Measurements from ENCODE around the gene AIRE.

DNA sequence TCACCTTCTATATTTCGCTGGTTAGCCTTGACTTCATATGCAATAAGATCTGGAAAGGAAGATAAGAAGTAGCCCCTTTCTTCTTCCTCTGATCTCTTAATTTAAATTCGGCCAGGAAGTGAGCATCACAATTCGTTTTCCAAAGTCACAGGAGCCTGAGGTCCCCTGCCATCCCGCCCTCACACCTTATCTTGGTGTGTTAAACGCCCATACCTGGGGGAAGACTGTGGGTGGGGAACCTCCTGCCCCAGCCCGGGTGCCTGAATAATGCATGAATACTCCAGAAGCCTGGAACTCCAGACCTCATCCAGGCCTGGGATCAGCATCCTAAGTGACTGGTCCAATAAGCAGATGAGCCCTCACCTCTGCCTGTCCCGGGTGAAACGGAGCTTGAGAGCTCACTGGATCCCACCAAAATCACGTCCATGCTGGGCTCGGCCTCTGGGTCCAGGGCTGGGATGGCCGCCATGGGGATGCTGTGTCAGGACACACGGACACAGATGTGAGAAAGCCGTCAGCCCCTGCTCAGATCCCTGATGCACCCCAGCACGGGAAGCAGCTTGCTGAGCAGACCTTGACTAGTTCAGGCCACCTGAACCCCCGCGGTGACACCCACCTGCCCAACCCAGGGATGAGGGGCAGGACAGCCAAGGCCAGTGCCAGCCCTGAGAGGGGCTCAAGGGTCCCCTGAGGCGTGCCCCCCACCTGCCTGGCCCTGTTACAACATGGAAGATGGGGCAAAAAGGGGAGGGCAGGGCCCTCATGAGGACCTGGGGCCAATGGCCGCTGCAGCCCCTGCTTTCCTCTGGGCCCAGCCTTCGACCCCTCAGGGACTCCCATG is 24.7 kb upstream of the AIRE start:
- TF ChIP-seq, protein P1, sequence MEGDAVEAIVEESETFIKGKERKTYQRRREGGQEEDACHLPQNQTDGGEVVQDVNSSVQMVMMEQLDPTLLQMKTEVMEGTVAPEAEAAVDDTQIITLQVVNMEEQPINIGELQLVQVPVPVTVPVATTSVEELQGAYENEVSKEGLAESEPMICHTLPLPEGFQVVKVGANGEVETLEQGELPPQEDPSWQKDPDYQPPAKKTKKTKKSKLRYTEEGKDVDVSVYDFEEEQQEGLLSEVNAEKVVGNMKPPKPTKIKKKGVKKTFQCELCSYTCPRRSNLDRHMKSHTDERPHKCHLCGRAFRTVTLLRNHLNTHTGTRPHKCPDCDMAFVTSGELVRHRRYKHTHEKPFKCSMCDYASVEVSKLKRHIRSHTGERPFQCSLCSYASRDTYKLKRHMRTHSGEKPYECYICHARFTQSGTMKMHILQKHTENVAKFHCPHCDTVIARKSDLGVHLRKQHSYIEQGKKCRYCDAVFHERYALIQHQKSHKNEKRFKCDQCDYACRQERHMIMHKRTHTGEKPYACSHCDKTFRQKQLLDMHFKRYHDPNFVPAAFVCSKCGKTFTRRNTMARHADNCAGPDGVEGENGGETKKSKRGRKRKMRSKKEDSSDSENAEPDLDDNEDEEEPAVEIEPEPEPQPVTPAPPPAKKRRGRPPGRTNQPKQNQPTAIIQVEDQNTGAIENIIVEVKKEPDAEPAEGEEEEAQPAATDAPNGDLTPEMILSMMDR (IDR thresholded peaks at IDR 0.05): no peak
- TF ChIP-seq POLR2A (IDR thresholded peaks at IDR 0.05): no peak
